ENCODE data around the gene SELL.

DNA sequence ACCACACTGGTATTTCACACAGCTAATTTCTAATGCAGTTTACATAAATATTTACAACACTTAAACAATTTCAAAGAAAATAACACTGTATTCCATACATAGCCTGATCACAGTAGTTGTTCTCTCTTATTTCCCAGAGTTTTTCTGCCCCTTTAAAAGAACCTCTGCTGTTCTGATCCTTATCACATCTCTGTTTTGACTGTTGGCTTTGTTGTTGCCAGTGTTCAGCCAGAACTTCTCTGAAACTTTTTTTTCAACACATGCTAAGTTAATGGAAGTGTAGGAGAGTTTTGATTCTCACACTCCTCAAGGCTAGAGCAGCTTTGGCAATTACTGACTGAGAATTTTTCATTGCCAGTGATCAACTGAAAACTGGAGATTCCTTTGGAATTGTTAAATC is 11.4 kb upstream of the SELL start:
- TF ChIP-seq, protein P1, sequence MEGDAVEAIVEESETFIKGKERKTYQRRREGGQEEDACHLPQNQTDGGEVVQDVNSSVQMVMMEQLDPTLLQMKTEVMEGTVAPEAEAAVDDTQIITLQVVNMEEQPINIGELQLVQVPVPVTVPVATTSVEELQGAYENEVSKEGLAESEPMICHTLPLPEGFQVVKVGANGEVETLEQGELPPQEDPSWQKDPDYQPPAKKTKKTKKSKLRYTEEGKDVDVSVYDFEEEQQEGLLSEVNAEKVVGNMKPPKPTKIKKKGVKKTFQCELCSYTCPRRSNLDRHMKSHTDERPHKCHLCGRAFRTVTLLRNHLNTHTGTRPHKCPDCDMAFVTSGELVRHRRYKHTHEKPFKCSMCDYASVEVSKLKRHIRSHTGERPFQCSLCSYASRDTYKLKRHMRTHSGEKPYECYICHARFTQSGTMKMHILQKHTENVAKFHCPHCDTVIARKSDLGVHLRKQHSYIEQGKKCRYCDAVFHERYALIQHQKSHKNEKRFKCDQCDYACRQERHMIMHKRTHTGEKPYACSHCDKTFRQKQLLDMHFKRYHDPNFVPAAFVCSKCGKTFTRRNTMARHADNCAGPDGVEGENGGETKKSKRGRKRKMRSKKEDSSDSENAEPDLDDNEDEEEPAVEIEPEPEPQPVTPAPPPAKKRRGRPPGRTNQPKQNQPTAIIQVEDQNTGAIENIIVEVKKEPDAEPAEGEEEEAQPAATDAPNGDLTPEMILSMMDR (conservative IDR thresholded peaks at IDR 0.05; ENCODE audit: low read depth in 2 of 2), result no peak
- TF ChIP-seq STAT1 (IDR thresholded peaks at IDR 0.05; ENCODE audit: unreplicated experiment) (no peak), POLR2AphosphoS5 (IDR thresholded peaks at IDR 0.05; ENCODE audit: low read depth) (no peak), CREB1 (CRISPR knock-in tag; IDR thresholded peaks at IDR 0.05; ENCODE audit: low read depth) (no peak), EZH2 (IDR thresholded peaks at IDR 0.05; ENCODE audit: low read depth, unreplicated experiment) (no peak)
- TF ChIP-seq, protein P2, sequence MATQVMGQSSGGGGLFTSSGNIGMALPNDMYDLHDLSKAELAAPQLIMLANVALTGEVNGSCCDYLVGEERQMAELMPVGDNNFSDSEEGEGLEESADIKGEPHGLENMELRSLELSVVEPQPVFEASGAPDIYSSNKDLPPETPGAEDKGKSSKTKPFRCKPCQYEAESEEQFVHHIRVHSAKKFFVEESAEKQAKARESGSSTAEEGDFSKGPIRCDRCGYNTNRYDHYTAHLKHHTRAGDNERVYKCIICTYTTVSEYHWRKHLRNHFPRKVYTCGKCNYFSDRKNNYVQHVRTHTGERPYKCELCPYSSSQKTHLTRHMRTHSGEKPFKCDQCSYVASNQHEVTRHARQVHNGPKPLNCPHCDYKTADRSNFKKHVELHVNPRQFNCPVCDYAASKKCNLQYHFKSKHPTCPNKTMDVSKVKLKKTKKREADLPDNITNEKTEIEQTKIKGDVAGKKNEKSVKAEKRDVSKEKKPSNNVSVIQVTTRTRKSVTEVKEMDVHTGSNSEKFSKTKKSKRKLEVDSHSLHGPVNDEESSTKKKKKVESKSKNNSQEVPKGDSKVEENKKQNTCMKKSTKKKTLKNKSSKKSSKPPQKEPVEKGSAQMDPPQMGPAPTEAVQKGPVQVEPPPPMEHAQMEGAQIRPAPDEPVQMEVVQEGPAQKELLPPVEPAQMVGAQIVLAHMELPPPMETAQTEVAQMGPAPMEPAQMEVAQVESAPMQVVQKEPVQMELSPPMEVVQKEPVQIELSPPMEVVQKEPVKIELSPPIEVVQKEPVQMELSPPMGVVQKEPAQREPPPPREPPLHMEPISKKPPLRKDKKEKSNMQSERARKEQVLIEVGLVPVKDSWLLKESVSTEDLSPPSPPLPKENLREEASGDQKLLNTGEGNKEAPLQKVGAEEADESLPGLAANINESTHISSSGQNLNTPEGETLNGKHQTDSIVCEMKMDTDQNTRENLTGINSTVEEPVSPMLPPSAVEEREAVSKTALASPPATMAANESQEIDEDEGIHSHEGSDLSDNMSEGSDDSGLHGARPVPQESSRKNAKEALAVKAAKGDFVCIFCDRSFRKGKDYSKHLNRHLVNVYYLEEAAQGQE (IDR thresholded peaks at IDR 0.05; ENCODE audit: unreplicated experiment), result no peak

Data from GM23338 (cell line).